ENCODE measurements around the gene AKR1C4.
"Not testable (repeated sequence)": the region's sequence is repeated elsewhere in the genome, so short reads cannot be mapped to it uniquely, and the experiment has no call there.

Gene AKR1C4

DNA sequence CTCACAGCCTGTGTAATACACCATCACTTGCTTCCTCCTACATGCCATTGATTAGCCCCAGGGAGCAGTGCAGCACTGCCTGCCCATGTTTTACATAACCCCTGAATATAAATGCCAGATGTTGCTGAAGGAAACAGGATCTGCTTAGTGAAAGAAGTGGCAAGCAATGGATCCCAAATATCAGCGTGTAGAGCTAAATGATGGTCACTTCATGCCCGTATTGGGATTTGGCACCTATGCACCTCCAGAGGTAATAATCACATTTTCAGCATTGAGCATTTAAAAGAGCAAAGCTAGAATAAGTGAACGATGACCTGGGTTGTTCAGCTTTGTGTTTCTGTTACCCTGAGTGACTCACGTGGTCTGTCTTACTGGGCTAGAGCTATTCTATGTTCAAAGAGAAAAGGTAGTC is at the start of gene AKR1C4:
Gene AKR1C4 (plus strand): TSS at position 136 of the 412 bp plus-strand sequence. CDS start 31 bp downstream, at position 167.
- DNase-seq, result no peak

DNA sequence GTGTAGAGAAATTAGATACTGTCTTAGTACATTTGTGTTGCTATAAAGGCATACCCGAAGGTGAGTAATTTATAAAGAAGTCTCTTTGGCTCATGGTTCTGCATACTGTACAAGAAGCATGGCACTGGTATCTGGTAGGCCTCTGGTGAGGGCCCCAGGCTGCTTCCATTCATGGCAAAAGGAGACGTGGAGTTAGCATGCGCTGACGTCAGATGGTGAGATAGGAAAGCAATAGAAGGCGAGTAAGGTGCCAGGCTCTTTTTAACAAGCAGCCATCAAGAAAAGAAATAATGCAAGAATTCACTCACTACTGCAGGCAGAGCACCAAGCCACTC is 49.8 kb upstream of the AKR1C4 start:
- no peak for DNase-seq

DNA sequence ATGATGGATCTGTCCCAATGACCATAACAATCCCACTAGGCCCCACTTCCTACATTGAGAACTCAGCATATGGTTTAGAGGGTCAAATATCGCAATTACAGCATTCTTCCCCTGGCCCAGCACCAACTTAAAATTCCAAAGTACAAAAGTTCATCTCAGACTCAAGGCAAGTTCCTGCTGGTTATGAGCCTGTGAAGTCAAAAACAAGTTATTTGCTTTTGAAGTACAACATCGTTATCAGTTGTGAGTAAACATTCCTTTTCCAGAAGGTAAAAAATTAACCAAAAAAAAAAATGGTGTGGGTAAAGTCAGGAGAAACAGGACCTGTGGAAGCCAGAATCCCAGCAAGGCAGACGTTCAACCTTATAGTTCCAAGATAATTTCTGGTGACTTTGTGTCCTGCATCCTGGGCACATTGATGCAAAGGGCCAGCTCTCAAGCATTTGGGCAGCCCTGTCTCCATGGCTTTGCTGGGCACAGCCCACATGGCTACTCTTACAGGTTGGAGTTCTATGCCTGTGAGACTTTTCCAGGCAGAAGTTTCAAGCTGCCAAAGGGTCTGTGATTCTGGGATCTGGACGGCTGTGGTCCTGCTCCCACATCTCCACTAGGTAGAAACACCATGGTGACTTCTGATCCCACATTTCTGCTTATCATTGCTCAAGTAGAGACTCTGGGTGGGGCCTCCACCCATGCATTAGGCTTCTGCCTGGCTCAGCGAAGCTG is 49.2 kb upstream of the AKR1C4 start:
- no peak for DNase-seq

DNA sequence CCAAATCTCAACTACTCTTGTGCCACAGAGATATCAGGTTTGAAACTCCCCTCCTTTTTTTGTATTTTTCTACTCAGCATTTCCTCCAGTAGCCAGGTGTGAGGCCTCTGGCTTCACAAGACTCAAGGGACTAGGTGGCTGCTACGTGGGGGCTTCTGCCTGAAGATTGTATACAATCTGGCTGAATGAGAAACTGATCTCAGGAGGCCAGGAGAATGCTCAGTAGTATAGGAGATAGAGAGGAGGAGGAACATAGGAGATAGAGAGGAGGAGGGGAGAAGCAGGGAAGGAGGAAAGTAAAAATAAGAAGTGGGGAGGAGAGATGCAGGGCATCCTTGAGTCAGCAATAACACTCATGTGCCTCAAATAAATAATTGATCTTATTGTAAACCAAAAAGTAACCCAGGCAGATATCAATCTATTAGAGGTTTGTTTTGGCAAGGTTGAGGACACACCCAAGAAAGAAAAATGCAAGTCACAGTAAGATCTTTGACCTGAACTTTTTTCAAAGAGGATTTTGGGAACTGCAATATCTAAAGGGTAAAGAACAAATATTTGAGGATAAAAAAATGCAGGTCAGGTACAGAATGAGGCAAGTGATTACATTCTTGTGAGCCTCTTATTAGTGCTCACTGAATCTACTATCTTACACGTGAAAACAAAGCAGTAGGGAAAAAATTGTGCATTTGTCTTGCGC is 48.5 kb upstream of the AKR1C4 start:
- DNase-seq, result no peak

DNA sequence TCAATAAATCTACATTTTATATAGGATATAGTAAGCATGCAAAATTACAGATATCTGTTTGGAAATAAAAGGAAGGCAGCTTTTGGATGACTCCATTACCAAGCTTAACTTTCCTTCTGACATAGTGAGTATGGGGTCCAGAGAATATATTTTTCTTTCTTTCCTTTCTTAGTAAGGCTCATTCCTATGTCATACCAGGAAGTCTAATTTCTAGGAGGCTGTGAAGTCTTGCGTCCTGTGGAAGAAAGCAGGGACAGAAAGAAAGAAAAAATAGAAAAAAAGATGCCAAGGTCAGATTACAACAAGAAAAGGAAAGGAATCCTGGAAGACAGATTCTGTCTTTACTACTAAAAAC is 48.0 kb upstream of the AKR1C4 start:
- DNase-seq, result no peak

DNA sequence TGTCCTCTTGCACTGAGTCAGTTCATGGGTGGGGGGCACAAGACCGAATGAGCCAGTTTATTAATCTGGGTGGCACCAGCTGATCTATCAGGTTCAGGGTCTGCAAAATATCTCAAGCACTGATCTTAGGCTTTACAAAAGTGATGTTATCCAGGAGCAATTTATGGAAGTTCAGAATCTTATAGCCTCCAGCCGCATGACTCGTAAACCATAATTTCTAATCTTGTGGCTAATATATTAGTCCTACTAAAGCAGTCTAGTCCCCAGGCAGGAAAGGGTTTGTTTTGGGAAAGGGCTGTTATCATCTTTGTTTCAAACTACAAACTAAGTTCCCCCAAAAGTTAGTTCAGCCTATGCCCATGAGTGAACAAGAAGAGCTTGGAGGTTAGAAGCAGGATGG is 45.6 kb upstream of the AKR1C4 start:
- no peak for DNase-seq

DNA sequence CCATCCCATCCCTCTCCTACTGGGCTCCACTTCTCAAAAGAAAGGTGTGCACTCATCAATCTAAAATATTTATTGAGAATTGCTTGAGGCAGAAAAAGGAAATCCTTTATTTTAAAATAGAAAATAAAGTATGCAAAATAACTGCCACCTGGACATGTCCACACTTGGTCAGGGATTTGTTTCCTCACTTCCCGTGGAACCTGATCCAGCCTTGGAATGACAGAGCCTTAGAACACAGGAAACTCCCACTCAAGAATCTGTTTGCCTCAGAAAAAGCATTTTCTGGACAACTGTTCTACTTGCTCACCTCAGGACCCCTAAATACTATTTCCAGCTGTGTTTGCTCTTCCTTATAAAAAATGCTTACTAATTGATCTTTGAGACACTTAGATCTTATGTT is 40.7 kb upstream of the AKR1C4 start:
- DNase-seq, result no peak

DNA sequence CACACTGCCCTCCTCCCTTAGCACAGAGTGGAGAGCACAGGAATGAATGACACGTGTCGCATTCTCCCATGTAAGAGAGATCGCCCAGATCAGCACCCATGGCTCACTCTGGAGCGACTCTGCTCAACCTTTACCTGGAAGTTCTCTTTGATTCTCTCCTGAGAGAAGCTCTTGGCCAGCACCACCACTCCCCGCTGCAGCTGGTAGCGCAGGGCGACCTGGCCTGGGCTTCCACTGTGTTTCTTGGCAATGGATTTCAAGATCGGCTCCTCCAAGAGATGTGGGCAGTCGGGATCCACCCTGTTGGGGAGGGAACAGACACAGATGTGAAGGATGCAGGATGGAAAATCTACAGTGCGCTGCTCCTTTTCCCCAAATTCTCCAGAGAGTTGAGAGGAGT is 39.1 kb upstream of the AKR1C4 start:
- no peak for DNase-seq

DNA sequence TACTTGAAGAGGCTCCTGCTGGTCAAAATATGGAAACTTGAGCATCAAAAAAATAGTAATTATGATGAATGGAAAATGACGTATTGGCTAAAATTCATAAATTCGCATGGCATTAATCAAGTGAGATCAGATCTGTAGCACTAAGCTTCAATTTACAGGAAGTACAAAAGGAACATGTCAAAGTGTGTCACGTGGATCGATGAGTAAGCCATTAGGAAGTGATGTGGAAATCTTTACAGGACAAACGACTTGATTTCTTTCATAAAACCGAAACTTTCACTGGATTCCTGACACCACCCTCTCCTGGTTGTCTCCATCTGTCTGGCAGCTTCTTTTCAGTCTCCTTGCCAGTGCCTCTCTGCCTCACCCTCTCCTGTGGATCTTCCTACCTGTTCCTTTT is 37.5 kb upstream of the AKR1C4 start:
- DNase-seq, result no peak

DNA sequence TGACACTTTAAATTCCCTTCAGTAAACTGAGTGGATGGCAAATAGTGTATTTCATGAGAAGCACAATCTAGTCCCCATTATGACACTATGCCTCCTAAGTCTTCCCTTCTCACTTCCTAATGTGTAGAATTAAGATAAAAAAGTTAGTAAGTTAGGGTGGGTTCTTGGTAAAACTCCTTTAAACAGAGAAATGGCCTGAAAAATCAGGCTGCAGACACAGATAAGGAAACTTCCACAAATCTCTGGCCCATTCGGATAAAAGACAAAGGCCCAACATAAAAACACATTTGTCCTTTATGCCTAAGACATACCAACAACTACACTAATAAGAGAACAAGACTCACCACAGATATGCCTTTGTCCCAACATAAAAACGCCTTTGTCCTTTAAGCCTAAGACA is 33.1 kb upstream of the AKR1C4 start:
- no peak for DNase-seq

DNA sequence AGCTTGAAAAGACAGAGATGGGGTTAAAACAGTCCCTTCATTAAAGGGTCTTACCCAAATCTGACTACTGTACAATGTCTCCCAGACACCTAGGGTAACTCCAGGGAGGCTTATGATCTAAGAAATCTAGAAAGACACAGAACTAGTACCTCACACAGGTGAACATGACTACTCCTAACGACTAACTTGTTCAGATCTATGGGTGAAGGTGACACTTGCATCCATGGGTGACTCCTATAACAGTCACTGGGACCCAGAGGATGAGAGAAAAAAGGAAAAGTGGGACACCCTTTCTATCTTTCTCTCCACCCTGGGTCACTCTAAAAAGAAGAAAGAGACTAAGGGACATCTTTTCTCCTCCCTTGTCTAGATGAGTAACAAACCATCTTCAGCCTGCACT is 30.9 kb upstream of the AKR1C4 start:
- DNase-seq, result no peak

DNA sequence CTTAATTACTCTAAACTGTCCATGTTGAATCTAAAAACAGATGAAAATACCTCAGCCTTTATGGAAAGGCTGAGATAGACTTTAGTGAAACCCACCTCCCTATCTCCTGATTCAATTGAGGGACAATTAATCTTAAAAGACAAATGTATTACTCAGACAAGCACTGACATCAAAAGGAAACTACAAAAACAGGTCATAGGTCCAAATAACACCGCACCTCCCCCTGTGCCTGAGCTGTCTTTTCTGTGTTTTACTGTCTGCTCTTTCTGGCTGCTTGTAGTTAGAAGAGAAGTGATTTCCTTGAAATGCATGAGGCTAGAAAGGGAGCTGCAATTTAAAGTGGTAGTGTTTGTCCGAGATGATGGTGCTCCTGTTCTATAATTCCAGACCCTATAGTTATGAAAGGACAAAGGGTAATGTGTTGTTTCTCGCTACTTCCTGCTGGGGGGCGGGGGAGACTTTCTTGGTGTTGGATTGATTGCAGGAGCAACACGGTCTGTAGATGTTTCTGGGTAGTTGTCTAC is 27.7 kb upstream of the AKR1C4 start:
- no peak for DNase-seq

DNA sequence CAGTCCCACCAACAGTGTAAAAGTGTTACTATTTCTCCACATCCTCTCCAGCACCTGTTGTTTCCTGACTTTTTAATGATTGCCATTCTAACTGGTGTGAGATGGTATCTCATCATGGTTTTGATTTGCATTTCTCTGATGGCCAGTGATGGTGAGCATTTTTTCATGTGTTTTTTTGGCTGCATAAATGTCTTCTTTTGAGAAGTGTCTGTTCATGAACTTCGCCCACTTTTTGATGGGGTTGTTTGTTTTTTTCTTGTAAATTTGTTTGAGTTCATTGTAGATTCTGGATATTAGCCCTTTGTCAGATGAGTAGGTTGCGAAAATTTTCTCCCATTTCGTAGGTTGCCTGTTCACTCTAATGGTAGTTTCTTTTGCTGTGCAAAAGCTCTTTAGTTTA is 21.1 kb upstream of the AKR1C4 start:
- not testable (repeated sequence) for DNase-seq

DNA sequence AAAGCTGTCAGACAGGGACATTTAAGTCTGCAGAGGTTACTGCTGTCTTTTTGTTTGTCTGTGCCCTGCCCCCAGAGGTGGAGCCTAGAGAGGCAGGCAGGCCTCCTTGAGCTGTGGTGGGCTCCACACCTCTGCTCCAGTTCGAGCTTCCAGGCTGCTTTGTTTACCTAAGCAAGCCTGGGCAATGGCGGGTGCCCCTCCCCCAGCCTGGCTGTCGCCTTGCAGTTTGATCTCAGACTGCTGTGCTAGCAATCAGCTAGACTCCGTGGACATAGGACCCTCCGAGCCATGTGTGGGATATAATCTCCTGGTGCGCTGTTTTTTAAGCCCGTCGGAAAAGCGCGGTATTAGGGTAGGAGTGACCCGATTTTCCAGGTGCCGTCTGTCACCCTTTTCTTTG is 16.1 kb upstream of the AKR1C4 start:
- not testable (repeated sequence) for DNase-seq

DNA sequence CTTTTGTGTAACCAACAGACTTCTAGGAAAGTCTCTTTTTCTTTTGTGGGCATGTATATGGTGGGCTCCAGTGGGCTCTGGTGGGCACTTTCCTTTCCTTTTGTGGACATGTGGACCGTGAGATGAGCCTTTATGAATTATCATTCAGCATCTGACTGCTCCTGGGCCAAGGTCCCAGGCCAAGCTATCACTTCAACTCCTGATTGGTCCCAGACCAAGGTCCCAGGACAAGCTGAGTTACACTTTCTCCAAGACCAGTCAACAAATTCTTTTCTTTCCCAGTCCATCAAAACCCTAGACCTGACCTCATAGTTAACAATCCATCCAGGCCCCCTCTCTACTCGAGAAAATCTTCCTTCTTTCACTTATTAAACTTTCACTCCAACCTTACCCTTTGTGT is 12.7 kb upstream of the AKR1C4 start:
- no peak for DNase-seq

DNA sequence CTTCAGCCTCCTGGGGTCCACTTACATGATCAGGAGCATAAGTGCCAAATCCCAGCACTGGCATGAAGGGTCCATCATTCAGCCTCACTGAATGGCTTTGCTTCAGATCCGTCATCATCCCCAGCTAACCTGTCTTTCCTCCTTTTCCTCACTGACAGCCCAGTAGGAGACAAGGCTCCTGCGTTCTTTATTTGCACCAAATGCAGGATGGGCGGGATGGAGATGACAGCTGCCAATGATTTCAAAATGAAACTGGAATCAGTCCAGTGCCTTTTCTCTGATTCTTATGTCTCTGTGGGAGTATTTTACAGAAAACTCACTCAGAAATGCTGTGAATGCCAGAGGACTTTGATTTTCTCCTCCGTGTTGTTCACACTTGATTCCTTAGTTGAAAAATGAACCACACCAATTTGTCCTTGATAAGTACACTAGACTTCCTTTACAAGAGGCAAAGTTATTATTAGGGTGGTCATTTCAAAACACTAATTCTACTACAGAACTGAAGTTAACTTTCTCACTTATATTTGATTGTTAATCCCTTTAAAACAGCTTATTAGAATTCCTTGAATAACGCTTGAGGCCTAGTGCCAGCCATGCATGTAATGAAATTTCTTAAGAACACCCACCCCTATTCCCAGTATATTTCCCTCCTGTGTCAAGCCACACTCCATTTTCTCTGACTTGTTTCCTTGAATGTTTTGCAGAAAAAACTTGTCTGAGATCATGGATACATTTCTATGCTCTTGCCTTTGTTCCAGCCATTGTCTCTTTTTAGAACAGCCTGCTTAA is 11.5 kb upstream of the AKR1C4 start, which contains the start of gene AKR1C8:
Gene AKR1C8 (minus strand): TSS at position 164 of the 789 bp plus-strand sequence. CDS start 46 bp downstream, at position 118.
- no peak for DNase-seq

DNA sequence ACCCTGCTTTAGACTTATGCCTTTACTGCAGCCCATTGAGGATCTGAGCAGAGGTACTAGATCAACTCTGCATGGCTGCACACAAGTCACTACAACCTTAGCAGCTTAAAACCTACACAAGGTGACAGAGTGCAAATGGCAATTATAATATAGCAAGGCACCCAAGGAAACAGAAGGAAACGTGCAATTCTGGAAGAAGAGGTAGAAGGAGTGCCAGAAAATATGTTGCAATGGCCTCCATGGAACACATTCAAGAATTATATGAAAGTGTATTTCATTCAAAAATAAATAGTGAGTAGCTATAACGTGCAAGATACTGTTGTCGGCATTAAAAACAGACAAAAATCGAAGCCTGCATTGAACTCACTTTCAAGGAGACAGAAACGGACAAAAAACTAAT is 8.8 kb upstream of the AKR1C4 start:
- no peak for DNase-seq

DNA sequence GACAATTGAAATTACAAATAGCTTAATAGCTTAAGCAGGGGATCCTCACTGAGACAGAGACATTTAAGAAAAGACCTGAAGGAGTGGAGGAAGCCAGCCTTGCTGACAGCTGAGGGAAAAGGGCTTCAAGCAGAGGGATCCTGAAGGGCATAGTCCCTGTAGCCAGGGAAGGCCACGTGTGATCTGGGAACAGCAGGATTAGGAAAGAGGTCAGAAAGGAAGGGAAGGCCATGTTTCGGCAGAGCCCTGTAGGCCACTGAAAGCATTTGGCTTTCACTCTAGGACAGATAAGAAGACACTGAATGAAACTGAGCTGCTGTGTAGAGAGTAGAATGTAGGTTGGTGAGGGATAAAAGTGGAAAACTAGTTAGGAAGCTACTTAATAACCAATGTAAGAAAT is 8.3 kb upstream of the AKR1C4 start:
- DNase-seq, result no peak

DNA sequence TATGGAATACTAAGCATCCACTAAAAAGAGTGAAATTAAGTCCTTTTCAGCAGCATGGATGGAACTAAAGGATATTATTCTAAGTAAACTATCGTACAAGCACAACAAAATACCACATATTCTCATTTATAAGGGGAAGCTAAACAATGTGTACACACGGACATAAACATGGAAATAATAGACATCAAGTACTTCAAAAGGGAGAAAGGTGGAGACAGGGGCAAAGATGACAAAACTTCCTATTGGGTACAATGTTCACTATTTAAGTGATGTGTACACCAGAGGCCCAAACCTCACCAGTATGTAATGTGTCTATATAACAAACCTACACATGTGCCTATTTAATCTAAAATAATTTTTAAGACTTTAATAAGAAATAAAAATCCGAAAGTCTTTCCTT is 2.2 kb upstream of the AKR1C4 start:
- DNase-seq, result no peak

DNA sequence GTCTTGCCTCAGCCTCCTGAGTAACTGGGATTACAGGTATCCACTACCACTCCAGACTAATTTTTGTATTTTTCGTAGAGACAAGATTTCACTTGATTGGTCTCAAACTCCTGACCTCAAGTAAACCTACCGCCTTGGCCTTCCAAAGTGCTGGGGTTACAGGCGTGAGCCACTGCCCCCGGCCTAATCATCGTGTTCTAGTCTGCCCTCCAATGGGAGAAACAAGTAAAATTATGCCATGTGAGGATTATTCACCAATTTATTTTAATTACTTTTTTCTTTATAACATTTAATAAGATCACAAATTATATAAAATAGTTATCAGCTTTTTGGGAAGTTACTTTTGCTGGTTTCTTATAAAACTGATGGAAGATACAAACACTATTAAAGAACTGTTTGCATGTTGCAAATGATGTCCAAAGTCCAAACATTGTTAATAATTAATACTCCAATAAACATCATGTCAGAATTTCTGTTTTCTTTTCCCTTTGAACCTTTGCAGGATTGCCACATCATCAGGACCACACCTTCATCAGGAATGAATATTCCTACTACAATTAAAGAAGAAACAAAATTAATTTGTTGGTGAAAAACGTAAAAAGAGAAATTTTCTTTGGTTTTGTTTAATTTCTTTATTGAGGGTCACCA is 786 bp upstream of the AKR1C4 start:
- DNase-seq, result no peak

DNA sequence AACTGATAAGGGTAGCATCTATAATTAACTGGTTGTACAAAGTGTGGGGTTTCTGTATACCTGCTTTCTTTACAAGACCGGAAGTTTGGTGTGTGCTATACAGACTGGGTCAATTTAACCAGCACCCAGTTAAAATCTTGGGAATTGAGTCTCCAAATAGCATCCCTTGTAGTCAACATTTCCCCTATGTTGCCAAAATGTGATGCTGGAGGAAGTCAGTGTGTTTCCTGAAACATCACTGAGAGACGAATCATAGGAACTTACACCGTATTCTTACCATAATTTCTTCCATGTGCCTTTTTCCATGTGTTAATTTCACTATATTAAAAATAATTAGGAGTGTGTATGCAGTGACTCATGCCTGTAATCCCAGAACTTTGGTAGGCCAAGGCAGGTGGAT is 1.7 kb downstream of the AKR1C4 start:
- no peak for DNase-seq

DNA sequence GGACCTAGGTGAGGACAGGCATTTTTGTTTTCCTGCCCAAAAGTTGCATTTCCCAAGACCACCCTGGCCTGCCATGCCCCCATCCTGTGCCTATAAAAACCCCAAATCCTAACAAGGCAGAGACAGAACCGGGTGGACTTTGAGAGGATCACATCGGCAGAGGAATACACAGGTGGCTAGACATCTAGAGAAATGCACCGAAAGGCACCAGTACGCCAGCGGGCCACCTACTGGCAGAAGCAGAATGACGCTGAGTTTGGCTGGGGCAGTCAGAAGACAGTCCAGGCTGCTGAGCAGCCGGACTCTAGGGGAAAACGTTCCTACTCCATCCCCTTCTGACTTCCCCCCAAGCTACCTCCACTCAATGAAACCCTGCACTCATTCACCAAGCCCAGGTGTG is 2.8 kb downstream of the AKR1C4 start:
- DNase-seq, result no peak

DNA sequence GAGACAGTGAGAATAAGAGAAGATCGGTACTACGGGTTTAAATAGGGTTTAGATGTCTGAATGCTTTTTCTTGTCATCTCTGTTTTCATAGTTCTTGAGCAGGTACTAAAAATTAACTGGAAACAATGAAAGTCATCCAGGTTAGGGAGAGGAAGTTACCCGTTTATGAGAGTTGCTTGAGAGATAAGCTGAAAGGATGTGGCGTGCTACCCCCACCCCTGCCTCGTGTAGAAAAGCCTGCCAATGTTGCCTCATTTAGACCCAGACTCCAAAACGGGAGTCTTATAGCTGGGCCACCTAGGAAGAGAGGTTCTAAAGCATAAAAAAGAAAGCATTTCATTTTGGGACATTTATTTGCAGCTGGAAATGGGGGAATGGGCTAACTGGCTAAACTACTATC is 10.2 kb downstream of the AKR1C4 start:
- no peak for DNase-seq
